ENCODE data around the gene REG1A.

Gene REG1A

GRCh38 chr2:79128406-79128805 lies 8.1 kb downstream of the REG1A start:
- no peak for DNase-seq

- DNase-seq: no peak
Observed at GRCh38 chr2:79129260-79129659, 9.0 kb downstream of the REG1A start.

GRCh38 chr2:79129804-79130203 lies 9.5 kb downstream of the REG1A start:
- DNase-seq: no peak

- DNase-seq: no peak
Observed at GRCh38 chr2:79131687-79132086, 11.4 kb downstream of the REG1A start.

DNA sequence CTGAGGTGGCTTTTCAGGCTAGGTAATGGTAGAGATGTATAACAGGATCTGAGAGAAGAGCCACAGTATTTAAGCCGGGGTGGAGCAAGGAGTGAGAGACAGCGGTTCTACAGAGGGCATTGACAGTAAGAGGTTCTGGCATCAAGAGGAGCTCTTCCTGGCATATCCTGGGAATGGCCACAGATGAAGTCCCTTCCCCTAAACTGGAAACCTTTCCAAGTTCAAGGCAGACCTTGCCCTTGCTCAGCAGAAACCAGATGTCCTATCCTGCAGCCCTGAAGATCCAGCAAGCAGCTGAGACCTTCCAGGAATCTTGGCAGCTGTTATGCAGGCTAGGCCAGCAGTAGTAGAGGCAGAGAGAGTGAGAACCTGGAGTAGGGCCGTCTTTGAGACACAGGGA lies 18.1 kb downstream of the REG1A start:
- no peak for DNase-seq

GRCh38 chr2:79139423-79139822 lies 19.1 kb downstream of the REG1A start:
- DNase-seq: no peak

DNA sequence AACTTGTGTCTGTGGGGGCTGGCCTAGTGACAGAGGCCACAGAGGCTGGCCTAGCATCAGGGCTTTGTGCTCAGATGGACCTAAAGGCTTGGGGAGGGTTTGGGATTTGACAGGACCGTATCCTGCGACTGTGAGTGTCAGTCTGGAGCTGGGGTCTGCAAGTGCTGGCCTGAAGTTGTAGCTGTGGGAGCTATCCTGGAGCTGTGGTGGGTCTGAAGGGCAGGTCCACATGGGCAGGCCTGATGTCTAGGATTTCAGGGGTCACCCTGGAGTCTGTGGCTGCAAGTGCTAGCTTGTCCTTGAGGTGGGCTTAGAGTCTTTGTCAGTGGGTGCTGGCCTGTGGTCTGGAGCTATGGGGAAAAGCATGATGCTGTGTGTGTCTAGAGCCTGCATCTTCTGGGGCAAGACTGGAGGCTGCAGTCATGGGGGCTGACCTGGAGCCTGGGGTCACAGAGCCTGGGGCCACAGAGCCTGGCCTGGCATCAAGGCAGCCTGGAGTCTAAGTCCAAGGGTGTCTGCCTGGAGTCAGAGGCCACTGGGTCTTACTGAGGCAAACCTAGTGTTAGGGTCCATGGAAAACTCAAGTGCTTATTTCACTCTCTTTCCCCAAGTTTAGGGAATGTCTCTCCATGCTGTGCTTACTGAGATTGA lies 35.7 kb downstream of the REG1A start:
- no peak for DNase-seq

GRCh38 chr2:79159030-79159429 lies 38.7 kb downstream of the REG1A start:
- DNase-seq: no peak

- DNase-seq: no peak
Observed at GRCh38 chr2:79159653-79160052, 39.4 kb downstream of the REG1A start, which contains the start of gene REG3A. REG3A (minus strand) TSS chr2:79159753; CDS start chr2:79159405, 348 bp downstream.

GRCh38 chr2:79162132-79162531 lies 41.8 kb downstream of the REG1A start:
- DNase-seq: no peak

DNA sequence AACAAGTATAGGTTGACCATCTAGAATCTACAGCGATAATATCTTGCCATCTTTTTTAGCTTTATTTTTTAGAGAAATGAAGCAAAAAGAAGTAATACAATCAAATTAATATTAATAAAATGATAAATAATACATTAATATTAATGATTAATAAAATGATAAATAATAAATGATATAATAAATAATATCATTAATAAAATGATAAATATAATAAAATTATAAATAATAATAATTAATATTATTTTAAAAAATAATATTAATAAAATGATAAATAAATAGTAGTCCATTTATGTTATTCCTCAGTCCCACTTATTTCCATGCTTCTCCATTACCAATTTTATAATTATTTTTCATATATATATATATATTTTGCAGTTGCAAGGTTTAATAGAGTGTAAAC lies 42.5 kb downstream of the REG1A start:
- no peak for DNase-seq

- DNase-seq: no peak
Observed at GRCh38 chr2:79171348-79171958, 51.2 kb downstream of the REG1A start.
